Right atrium auricular region (tissue), 2 donors: Measurements from ENCODE around the gene SLC35B2. TPM values are rescaled to one million over a fixed set of nuclear protein-coding genes. Genes with fewer than 3 reads are reported as not detected.

Experiments
- DNase-seq: peaks from one replicate; pipeline ENCODE4 v3.0.0-alpha.2; 2019; ENCODE audit warnings: low spot score
- H3K27ac ChIP-seq, 2 donors: fragments of 200-600 bp; sonication (generic); 1 replicate in 1 of 2; 2 replicates in 1 of 2; pipeline ENCODE4 v1.5.1; 2016 to 2019
- H3K27me3 ChIP-seq, 2 donors: fragments of 200-600 bp; sonication (generic); one replicate each; pipeline versions ENCODE4 v1.5.1 to v1.6.0; 2017 to 2019
- H3K36me3 ChIP-seq: fragments of 200-600 bp; sonication (generic); one replicate; pipeline ENCODE4 v1.5.1; 2016
- H3K4me1 ChIP-seq, 2 donors: fragments of 200-600 bp; sonication (generic); one replicate each; pipeline versions ENCODE4 v1.5.1 to v1.6.0; 2017 to 2019
- H3K4me3 ChIP-seq, 2 donors: fragments of 200-600 bp; sonication (generic); 1 replicate in 1 of 2; 2 replicates in 1 of 2; pipeline ENCODE4 v1.5.1; 2017 to 2019; ENCODE audit warnings: mild to moderate bottlenecking in 1 of 2, moderate library complexity in 1 of 2
- H3K9me3 ChIP-seq, 2 donors: fragments of 200-600 bp; sonication (generic); one replicate each; pipeline ENCODE4 v1.5.1; 2019
- CTCF ChIP-seq, 2 donors: fragments of 200-600 bp; sonication (generic); IDR thresholded peaks; one replicate each; pipeline ENCODE4 v1.5.1; 2019; ENCODE audit warnings: antibody characterized with exemption in 2 of 2
- total RNA-seq, 2 donors: library from RNA; depleted of rRNA; stranded (reverse); fragments of >200 nt; gene quantifications; one replicate each; pipeline ENCODE4 v1.1.0, GENCODE V29; 2016

SLC35B2 gene
- total RNA-seq, 2 donors from 2014 or later = 23.0 to 23.7 TPM

DNA sequence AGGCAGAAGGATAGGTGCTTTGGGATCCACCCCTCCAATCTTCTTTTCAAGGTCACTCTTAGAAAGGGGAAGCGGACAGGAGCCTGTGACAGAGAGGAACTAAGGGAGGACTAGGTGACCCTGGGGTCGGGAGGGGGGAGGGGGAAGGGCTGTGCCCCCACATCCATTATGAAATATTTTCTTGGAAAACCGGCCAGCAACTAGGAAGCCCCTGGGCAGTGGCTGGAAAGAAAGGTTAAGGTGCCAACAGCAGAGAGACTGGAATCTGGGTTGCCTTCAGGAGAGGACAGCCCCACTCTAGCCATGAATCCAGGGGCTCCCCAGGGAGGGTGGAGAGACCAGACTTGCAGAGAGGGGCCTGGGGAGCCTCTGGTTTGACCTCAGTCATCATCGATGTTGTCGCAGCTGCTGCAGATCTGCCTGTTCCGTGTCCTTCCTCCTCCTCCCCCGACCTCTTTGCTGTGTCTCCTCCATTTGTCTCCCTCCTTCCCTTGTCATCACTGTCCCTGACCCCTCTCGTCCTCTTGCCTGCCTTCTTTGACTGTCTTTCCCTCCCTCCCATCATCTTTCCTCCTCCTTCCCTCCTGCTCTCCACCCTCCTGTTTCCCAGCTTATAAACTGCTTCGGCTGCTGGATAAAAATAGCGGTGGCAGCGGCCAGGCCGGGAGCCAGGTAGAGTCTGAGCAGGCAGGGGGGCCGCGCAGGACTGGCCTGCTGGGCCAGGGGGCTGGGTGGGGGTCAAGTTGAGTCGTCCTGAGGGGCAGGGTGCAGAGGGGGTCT is 30.8 kb downstream of the SLC35B2 start:
- peaks cover 0 to 90% of the 10 kb centered on the region in 2 donors for H3K4me1 ChIP-seq
- H3K27me3 ChIP-seq = no peaks in the 10 kb centered on the region
- H3K27ac ChIP-seq = peak overlapping the region; percentile 98
- DNase-seq = no peak
- H3K36me3 ChIP-seq = peaks cover 23% of the 10 kb centered on the region
- no peaks in the 10 kb centered on the region for H3K9me3 ChIP-seq
- TF ChIP-seq CTCF (IDR thresholded peaks at IDR 0.05) = no peak
- peak overlapping the region; percentile 8 to 39 for H3K4me3 ChIP-seq

- no peak for TF ChIP-seq CTCF (IDR thresholded peaks at IDR 0.05)
- Histone ChIP-seq H3K4me3 (no peak overlapping the region), H3K4me1 (peaks cover 0 to 95% of the 10 kb centered on the region in 2 donors), H3K27ac (peak overlapping the region; percentile 98), H3K36me3 (peaks cover 15% of the 10 kb centered on the region), H3K27me3 (no peaks in the 10 kb centered on the region), H3K9me3 (no peaks in the 10 kb centered on the region)
- DNase-seq = no peak
Observed at GRCh38 chr6:44225579-44226325, 31.6 kb downstream of the SLC35B2 start.

DNA sequence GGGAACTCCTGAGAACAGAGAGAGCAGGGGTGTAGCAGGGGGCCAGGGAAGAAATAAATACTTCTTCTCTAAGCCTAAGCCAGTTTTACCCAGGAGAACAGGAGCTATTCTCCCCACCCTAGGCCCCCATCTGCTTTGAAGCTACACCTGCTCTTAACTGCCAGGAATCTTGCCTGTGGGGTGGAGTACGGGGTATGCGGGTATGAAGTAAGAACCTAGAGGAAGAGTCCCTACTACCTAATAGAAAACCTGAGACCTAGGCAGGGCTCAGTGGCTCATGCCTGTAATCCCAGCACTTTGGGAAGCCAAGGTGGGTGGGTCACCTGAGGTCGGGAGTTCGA is 32.4 kb downstream of the SLC35B2 start:
- Histone ChIP-seq H3K27ac (peak overlapping the region; percentile 98), H3K4me1 (peaks cover 0 to 93% of the 10 kb centered on the region in 2 donors), H3K4me3 (no peak overlapping the region), H3K36me3 (peaks cover 7% of the 10 kb centered on the region), H3K27me3 (no peaks in the 10 kb centered on the region), H3K9me3 (no peaks in the 10 kb centered on the region)
- no peak for TF ChIP-seq CTCF (IDR thresholded peaks at IDR 0.05)
- DNase-seq = no peak

GRCh38 chr6:44224029-44224964 is 33.0 kb downstream of the SLC35B2 start:
- Histone ChIP-seq H3K4me3 (peak overlapping the region; percentile 55 to 67), H3K36me3 (peaks cover under 1% of the 10 kb centered on the region), H3K9me3 (no peaks in the 10 kb centered on the region), H3K27ac (peak overlapping the region; percentile 98), H3K4me1 (peaks cover 0 to 92% of the 10 kb centered on the region in 2 donors), H3K27me3 (no peaks in the 10 kb centered on the region)
- no peak for DNase-seq
- no peak for TF ChIP-seq CTCF (IDR thresholded peaks at IDR 0.05)

GRCh38 chr6:44223319-44224028 is 33.9 kb downstream of the SLC35B2 start, which contains the start of gene SLC29A1:
Gene SLC29A1 (plus strand): TSS chr6:44223595. CDS start chr6:44227314, 3,719 bp downstream.
- Histone ChIP-seq H3K4me1 (peaks cover 0 to 91% of the 10 kb centered on the region in 2 donors), H3K27ac (peak within 1 kb of the TSS; percentile 98), H3K36me3 (no peaks in the 10 kb centered on the region), H3K9me3 (no peaks in the 10 kb centered on the region), H3K27me3 (no peaks in the 10 kb centered on the region), H3K4me3 (peak within 1 kb of the TSS; percentile 55 to 67)
- DNase-seq = no peak
- TF ChIP-seq CTCF (IDR thresholded peaks at IDR 0.05) = peak in 1 of 2 donors; percentile 35
